IPS DF 19.7 (cell line): Measurements from ENCODE around the gene RHBDL1.
"Not testable (repeated sequence)": the region's sequence is repeated elsewhere in the genome, so short reads cannot be mapped to it uniquely, and the experiment has no call there.

Experiments used
- DNase-seq: peaks from one replicate; pipeline ENCODE4 v3.0.0-alpha.2; 2013; ENCODE audit warnings: low read depth, low spot score

The RHBDL1 gene

DNA sequence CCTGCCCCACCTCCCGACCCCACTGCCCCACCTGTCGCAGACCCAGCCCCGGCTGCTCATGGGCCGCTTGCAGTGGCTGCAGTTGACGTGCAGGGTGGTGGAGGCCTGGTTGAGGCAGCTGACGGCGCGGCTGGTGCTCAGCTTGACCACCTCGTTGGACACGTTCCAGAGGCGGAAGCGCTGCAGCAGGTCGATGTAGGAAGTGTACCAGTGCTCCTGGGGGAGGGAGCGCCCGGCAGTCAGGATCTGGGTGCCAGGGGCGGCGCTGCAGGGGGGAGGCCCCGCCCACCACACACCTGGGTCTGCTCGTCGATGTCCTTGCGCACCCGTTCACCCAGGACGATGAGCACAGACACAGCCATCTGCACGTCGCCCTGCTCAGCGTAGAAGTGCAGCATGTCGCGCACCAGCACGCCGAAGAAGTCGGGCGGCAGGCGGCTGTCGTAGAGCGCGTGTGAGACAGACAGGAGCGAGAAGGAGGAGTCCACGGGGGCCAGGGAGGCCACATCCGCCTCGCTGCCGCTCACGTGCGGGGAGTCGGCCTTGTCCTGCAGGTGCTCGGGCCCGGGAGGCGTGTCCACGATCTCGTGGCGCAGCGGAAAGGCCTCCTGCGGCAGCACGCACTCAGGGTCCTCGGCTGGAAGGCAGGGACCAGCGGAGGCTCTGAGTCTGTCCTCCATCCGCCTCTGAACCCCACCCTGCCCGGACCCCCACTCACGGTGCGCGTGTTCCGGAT is 9.7 kb downstream of the RHBDL1 start:
- no peak for DNase-seq

- no peak for DNase-seq
Measured at GRCh38 chr16:685967-686366, 10.5 kb downstream of the RHBDL1 start.

- no peak for DNase-seq
Measured at GRCh38 chr16:686459-687260, 11.2 kb downstream of the RHBDL1 start.

- no peak for DNase-seq
Measured at GRCh38 chr16:687499-687898, 12.0 kb downstream of the RHBDL1 start.

DNA sequence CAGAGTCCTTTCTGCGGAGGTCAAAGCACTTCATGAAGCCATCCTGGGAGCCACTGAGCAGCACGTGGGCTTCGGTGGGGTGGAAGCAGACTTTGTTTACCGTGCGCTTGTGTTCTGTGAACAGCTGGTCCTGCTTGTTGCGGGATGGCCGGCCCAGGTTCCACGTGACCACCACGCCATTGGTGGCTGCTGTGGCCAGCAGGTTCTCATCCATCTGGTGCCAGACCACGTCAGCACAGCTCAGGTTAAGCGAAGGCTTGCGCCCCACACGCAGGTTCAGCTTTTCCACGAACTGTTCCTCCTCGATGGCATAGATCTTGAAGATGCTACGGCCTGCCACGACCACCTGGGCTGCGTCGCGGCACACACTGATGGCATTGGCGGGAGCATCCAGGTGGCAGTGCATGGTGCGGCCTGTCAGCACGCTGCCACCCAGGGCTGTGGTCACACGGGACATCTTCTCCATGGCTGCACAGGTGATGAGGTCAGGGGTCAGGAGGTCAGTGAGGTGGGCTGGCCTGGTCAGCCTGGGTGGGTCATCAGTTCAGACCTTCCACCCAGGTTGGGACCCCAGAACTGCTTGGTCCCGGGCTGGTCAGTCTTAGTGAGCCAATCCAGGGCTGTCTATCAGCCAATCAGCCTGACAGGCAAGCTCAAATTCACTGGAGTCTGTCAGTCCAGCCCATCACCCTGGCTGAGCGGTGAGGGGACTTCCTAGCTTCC is 13.9 kb downstream of the RHBDL1 start:
- no peak for DNase-seq

GRCh38 chr16:691242-691641 is 15.8 kb downstream of the RHBDL1 start:
- DNase-seq, result not testable (repeated sequence)

- no peak for DNase-seq
Measured at GRCh38 chr16:692356-693108, 17.1 kb downstream of the RHBDL1 start.

- DNase-seq, result no peak
Measured at GRCh38 chr16:693364-693763, 17.9 kb downstream of the RHBDL1 start.

GRCh38 chr16:693766-694165 is 18.3 kb downstream of the RHBDL1 start:
- no peak for DNase-seq

- no peak for DNase-seq
Measured at GRCh38 chr16:694187-694862, 18.9 kb downstream of the RHBDL1 start.

DNA sequence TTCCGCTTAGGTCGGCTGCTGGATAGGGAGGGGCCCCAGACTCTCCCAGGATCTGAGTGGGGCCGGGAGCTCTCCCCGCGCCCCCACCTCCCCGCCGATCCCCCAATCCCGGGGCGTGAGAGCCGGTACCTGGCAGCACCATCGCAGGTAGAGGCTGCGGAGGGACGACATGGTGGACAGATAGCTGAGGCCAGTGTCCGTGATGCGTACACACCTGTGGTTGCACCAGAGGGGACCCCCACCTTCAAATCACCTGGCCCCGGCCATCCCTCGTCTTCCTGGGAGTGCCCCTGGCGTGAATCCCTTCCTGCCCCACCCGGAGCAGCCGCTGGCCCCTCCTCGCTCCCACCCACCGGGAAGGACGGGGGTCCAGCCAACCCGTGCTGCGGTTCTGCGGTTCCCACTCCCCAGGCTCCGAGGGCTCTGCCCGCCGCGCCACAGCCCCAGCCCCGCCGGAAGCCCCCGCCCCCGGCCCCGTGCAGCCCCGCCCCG is 19.4 kb downstream of the RHBDL1 start:
- DNase-seq, result no peak

DNA sequence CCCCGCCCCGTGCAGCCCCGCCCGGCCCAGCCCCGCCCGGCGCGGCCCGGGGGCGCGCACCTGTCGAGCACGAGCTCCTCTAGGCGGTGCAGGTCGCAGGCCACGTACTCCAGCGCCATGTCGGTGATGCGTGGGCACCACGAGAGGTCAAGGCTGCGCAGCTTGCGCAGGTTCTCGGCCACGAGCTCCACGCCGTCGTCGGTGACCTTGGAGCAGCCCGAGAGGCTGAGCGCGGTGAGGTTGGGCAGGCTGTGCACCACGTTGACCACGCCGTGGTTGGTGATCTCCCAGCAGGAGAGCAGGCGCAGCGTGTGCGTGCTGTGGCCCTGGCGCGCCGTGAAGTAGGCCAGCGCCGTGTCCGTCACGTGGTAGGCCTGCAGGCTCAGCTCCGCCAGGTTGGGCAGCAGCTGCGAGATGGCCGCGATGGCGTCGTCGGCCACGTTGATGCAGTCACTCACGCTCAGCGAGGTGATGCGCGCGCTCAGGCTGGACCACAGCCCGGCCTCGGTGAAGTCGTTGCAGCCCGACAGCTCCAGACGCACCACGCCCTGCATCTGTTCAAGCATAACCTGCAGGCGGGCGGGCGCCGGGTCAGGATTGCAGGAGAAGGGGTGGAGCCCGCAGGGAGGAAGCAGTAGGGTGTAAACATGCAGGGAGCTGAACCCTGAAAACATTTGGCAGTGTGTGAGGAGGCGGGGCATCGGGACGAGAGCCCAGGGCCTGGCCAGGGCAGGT is 20.1 kb downstream of the RHBDL1 start:
- no peak for DNase-seq

DNA sequence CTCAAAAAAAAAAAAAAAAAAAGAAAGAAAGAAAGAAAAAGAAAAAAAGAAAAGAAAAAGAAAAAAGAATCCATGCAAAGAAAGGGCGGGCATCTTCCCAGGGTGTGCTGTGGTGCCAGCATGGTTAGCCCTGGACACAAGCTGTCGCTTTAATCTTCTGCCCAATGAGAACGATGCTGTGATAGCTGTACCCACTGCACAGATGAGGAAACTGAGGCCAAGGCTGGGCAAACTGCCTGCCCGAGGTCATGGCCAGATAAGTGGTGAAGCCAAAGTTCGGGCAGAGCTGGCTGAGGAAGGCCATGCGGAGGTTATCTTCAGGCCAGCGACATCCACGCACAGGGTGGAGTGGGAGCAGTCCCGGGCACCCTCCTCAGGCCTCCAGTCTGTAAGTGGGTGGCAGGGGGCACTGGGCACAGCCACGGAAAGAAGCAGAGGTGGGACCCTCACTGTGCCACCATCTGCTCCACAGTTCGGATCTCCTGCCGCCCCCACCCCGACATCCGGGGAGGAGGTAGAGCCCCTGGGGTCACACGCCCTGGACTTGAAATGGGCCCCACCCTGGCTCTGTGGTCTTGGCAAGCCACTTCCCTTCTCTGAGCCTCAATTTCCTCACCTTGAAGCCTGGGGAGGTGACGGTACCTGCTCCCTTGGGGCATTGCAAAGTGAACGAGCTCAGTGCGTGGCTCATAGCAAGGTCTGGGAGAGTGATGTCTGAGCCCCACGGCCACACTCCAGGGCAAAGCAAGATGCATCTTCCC is 23.6 kb downstream of the RHBDL1 start:
- no peak for DNase-seq

GRCh38 chr16:700684-701584 is 25.5 kb downstream of the RHBDL1 start:
- DNase-seq, result no peak

DNA sequence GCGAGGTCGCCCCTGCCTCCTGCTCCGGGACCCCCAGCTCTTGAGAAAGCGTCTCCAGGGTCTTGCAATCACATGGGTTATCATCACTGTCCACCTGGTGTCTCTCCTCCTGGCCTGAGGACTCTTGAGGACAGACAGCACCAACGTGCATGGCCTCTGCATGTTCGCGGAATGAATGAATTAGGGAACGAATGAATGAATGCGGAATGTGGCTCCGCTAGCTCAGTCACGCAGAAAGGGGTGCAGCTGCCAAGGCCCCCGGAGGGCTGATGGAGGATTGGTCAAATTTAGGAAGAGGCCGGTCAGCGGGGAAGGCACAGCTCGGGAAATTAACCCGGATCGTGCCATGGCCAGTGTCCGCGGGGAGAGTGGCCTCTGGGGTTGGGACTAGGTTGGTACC is 26.9 kb downstream of the RHBDL1 start:
- no peak for DNase-seq

DNA sequence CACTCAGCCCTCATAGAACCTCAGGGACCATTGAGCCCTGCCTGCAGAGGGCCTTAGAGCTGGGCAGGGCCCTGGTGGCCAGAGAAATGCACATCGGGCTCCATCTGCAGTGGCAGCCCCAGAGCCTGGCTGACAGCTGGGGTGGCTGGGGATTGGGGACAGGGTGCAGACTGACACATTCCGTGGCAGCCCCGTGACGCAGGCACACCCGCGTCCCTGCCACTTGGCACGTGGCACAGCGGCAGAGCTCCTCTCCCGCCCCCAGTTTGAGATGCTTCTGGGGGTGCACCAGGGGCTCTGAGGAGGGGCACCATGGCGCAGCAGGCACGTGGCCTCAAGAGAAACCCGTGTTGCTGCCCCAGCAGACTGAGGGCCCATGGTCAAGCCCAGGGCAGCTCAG is 27.9 kb downstream of the RHBDL1 start:
- no peak for DNase-seq

DNA sequence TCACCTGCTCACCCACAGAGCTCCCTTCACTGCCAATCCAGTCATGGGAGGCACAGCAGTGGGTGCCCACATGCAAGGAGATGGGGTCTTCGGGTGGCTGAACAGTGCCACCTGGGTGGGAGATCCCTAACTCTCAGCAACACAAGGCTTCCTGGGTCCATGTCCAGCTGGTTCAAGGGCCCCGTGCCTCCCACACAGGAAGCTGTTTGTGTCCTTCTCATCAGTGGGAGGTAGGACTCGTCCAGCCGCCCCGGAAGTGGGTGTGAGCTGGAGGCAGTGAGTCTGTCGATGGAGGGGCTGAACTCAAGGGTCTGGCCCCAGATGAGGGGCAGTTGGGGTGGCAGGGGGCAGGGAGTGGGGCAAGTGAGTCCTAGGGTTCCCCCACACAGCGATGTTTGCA is 28.6 kb downstream of the RHBDL1 start:
- DNase-seq, result no peak

DNA sequence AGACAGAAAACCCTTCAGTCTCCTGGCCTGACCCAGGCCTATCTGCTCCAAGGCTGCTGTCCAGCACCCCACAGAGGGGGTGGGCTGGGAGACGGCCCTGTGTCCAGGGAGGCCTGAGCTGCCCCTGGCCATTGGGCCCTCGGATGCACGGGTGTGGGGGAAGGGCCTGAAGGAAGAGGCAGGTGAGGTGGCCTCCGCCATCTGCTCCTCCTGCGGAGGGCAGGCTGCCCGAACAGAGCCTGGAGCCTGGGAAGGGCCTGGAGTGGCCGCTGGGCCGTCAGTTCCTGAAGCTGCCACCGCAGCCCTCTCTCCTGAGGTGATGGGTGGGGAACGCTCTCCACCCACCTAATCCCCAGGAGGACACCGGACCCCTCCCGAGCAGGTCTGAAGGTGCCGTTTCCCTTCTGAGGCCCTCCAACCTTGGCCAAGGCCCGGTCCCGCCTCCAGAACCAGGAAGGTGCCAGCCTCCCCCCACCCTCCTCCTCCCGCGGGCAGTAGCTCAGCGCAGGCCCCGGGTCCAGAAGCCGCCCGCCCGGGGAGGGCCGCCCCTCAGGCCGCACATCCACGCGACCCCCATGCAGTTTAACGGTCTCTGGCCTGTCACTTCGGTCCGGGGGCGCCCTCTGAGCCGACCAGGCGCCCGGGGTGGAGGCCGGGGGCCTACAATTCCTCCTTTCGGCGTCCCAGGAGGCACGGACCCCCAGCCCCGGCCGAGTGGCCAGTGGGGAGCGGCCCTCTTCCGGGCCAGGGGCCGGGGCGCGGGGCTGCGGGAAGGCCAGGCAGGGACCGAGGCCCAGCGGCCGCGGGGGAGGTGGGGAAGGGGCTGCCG is 29.3 kb downstream of the RHBDL1 start:
- DNase-seq, result no peak
